ENCODE results near the gene ICE2. TPM values are rescaled to one million over a fixed set of nuclear protein-coding genes. Genes with fewer than 3 reads are reported as not detected.
"Not testable (repeated sequence)": the region's sequence is repeated elsewhere in the genome, so short reads cannot be mapped to it uniquely, and the experiment has no call there.

The ICE2 gene
- polyA plus RNA-seq, 3 donors = 10.0 to 27.0 (median 24.8) TPM

- Mint-ChIP-seq H3K4me3 (no peak overlapping the region), H3K36me3 (peaks cover 0 to 7% of the 10 kb centered on the region in 2 donors), H3K4me1 (peaks cover 30% of the 10 kb centered on the region), H3K9me3 (no peaks in the 10 kb centered on the region), H3K27me3 (ENCODE audit: low read depth in 3 of 3) (peaks cover 0 to 10% (median 0%) of the 10 kb centered on the region in 3 donors), H3K27ac (peak overlapping the region; percentile 90 to 96 (median 93))
- no peak for DNase-seq
- TF ChIP-seq CTCF (IDR thresholded peaks at IDR 0.05) = no peak
- H3K27me3 ChIP-seq (ENCODE audit: control insufficient read depth in 2 of 2, insufficient read depth in 2 of 2, low read length in 2 of 2) = no peaks in the 10 kb centered on the region
- no peak overlapping the region for H3K9ac ChIP-seq (ENCODE audit: insufficient read depth, low read length, poor library complexity, severe bottlenecking)
- H3K4me3 ChIP-seq (replicated peaks in 1 of 3; ENCODE audit: low read depth in 2 of 3, low read length in 3 of 3) = no peak overlapping the region
- H3K36me3 ChIP-seq (replicated peaks in 1 of 2; ENCODE audit: control insufficient read depth in 1 of 2, insufficient read depth in 2 of 2, low read length in 2 of 2) = no peaks in the 10 kb centered on the region
- H2AFZ ChIP-seq (ENCODE audit: insufficient read depth, low read depth, low read length, poor library complexity, severe bottlenecking) = no peak overlapping the region
- H3K4me1 ChIP-seq (ENCODE audit: control insufficient read depth in 1 of 2, insufficient read depth in 2 of 2, low read length in 2 of 2) = peaks cover 32 to 38% of the 10 kb centered on the region in 2 donors
- WGBS (ENCODE audit: insufficient coverage) = no CpG with 5 or more reads among the region's 2 CpGs
- intact Hi-C loops (cut with micrococcal nuclease) = loop anchor here in 1 of 2 donors (10.0 kb wide), 1 partner anchor 58 kb away; no protein-coding TSS in a partner anchor
- H3K4me2 ChIP-seq (replicated peaks; ENCODE audit: extremely low read depth, low read length, poor library complexity, severe bottlenecking) = peak overlapping the region; percentile 28
- no peaks in the 10 kb centered on the region for H4K20me1 ChIP-seq (ENCODE audit: insufficient read depth, low read length)
- no peaks in the 10 kb centered on the region for H3K9me3 ChIP-seq (replicated peaks in 1 of 2; ENCODE audit: control insufficient read depth in 1 of 2, insufficient read depth in 1 of 2, low read length in 2 of 2)
- peak overlapping the region in 1 of 2 donors; percentile 87 for H3K27ac ChIP-seq (ENCODE audit: low read depth in 1 of 2, low read length in 2 of 2)
- H3K79me2 ChIP-seq (ENCODE audit: insufficient read depth, low read length) = peaks cover 3% of the 10 kb centered on the region
Observed at GRCh38 chr15:60406513-60407414, 72.2 kb downstream of the ICE2 start.

GRCh38 chr15:60405399-60405798 is 73.5 kb downstream of the ICE2 start:
- no CpG with 5 or more reads among the region's 2 CpGs for WGBS (ENCODE audit: insufficient coverage)
- H3K36me3 ChIP-seq (replicated peaks in 1 of 2; ENCODE audit: control insufficient read depth in 1 of 2, insufficient read depth in 2 of 2, low read length in 2 of 2) = no peaks in the 10 kb centered on the region
- no peak overlapping the region for H2AFZ ChIP-seq (ENCODE audit: insufficient read depth, low read depth, low read length, poor library complexity, severe bottlenecking)
- peaks cover 3% of the 10 kb centered on the region for H3K79me2 ChIP-seq (ENCODE audit: insufficient read depth, low read length)
- peaks cover 32 to 38% of the 10 kb centered on the region in 2 donors for H3K4me1 ChIP-seq (ENCODE audit: control insufficient read depth in 1 of 2, insufficient read depth in 2 of 2, low read length in 2 of 2)
- H3K27ac Mint-ChIP-seq = no peak overlapping the region
- intact Hi-C loops (cut with micrococcal nuclease) = loop anchor here in 1 of 2 donors (10.0 kb wide), 1 partner anchor 59 kb away; no protein-coding TSS in a partner anchor
- H3K9me3 ChIP-seq (replicated peaks in 1 of 2; ENCODE audit: control insufficient read depth in 1 of 2, insufficient read depth in 1 of 2, low read length in 2 of 2) = no peaks in the 10 kb centered on the region
- H3K4me3 ChIP-seq (replicated peaks in 1 of 3; ENCODE audit: low read depth in 2 of 3, low read length in 3 of 3) = no peak overlapping the region
- H3K27me3 Mint-ChIP-seq (ENCODE audit: low read depth in 3 of 3) = peaks cover 0 to 10% (median 0%) of the 10 kb centered on the region in 3 donors
- H3K36me3 Mint-ChIP-seq = peaks cover 0 to 7% of the 10 kb centered on the region in 2 donors
- H3K4me3 Mint-ChIP-seq = no peak overlapping the region
- H3K27ac ChIP-seq (ENCODE audit: low read depth in 1 of 2, low read length in 2 of 2) = no peak overlapping the region
- peaks cover 30% of the 10 kb centered on the region for H3K4me1 Mint-ChIP-seq
- DNase-seq = no peak
- H4K20me1 ChIP-seq (ENCODE audit: insufficient read depth, low read length) = no peaks in the 10 kb centered on the region
- no peak overlapping the region for H3K9ac ChIP-seq (ENCODE audit: insufficient read depth, low read length, poor library complexity, severe bottlenecking)
- H3K4me2 ChIP-seq (replicated peaks; ENCODE audit: extremely low read depth, low read length, poor library complexity, severe bottlenecking) = no peak overlapping the region
- no peak for TF ChIP-seq CTCF (IDR thresholded peaks at IDR 0.05)
- H3K27me3 ChIP-seq (ENCODE audit: control insufficient read depth in 2 of 2, insufficient read depth in 2 of 2, low read length in 2 of 2) = no peaks in the 10 kb centered on the region
- H3K9me3 Mint-ChIP-seq = no peaks in the 10 kb centered on the region

GRCh38 chr15:60404351-60404750 is 74.6 kb downstream of the ICE2 start:
- H2AFZ ChIP-seq (ENCODE audit: insufficient read depth, low read depth, low read length, poor library complexity, severe bottlenecking); H3K36me3 ChIP-seq (replicated peaks in 1 of 2; ENCODE audit: control insufficient read depth in 1 of 2, insufficient read depth in 2 of 2, low read length in 2 of 2); H3K27ac ChIP-seq (ENCODE audit: low read depth in 1 of 2, low read length in 2 of 2); H3K9ac ChIP-seq (ENCODE audit: insufficient read depth, low read length, poor library complexity, severe bottlenecking); H3K27me3 ChIP-seq (ENCODE audit: control insufficient read depth in 2 of 2, insufficient read depth in 2 of 2, low read length in 2 of 2); H3K36me3 Mint-ChIP-seq; H3K4me3 ChIP-seq (replicated peaks in 1 of 3; ENCODE audit: low read depth in 2 of 3, low read length in 3 of 3); DNase-seq; H3K4me3 Mint-ChIP-seq; H3K27me3 Mint-ChIP-seq (ENCODE audit: low read depth in 3 of 3); H3K27ac Mint-ChIP-seq; H3K79me2 ChIP-seq (ENCODE audit: insufficient read depth, low read length); H3K9me3 Mint-ChIP-seq; H3K9me3 ChIP-seq (replicated peaks in 1 of 2; ENCODE audit: control insufficient read depth in 1 of 2, insufficient read depth in 1 of 2, low read length in 2 of 2); H4K20me1 ChIP-seq (ENCODE audit: insufficient read depth, low read length); H3K4me2 ChIP-seq (replicated peaks; ENCODE audit: extremely low read depth, low read length, poor library complexity, severe bottlenecking): not testable (repeated sequence)
- H3K4me1 ChIP-seq (ENCODE audit: control insufficient read depth in 1 of 2, insufficient read depth in 2 of 2, low read length in 2 of 2) = peaks cover 29 to 33% of the 10 kb centered on the region in 2 donors
- 98% methylated on average over 9 of the region's 12 CpGs for WGBS (ENCODE audit: insufficient coverage)
- peaks cover 33% of the 10 kb centered on the region for H3K4me1 Mint-ChIP-seq
- intact Hi-C loops (cut with micrococcal nuclease) = loop anchor here in 1 of 2 donors (10.0 kb wide), 1 partner anchor 60 kb away; no protein-coding TSS in a partner anchor
